Gastrocnemius medialis (tissue), 4 donors: ENCODE measurements around the gene TCF23. TPM values are rescaled to one million over a fixed set of nuclear protein-coding genes. Genes with fewer than 3 reads are reported as not detected.
"Not testable (repeated sequence)": the region's sequence is repeated elsewhere in the genome, so short reads cannot be mapped to it uniquely, and the experiment has no call there.

ENCODE experiments used
- ATAC-seq, 2 donors: fragments of 150-250 bp; one replicate each; pipeline ENCODE4 v1.9.1; 2016
- DNase-seq, 2 donors: peaks; one replicate each; pipeline ENCODE4 v3.0.0-alpha.2; 2019
- H3K27ac ChIP-seq, 4 donors: fragments of 200-600 bp; sonication (generic); 1 replicate in 1 of 4; 2 replicates in 3 of 4; pipeline ENCODE4 v1.5.1; 2016 to 2018; ENCODE audit warnings: mild to moderate bottlenecking in 2 of 4, moderate library complexity in 1 of 4
- H3K27me3 ChIP-seq, 3 donors: fragments of 200-600 bp; sonication (generic) in 2 of 3; 1 replicate in 1 of 3; 2 replicates in 2 of 3; pipeline versions ENCODE4 v1.5.1 to v1.6.0; 2016 to 2019; ENCODE audit warnings: mild to moderate bottlenecking in 1 of 3, moderate library complexity in 1 of 3
- H3K36me3 ChIP-seq, 2 donors: fragments of 200-600 bp; sonication (generic) in 1 of 2; one replicate each; pipeline ENCODE4 v1.5.1; 2017 to 2018
- H3K4me1 ChIP-seq, 2 donors: fragments of 200-600 bp; sonication (generic) in 1 of 2; one replicate each; pipeline ENCODE4 v1.5.1; 2016 to 2017; ENCODE audit warnings: mild to moderate bottlenecking in 2 of 2
- H3K4me3 ChIP-seq, 4 donors: fragments of 200-600 bp; sonication (generic) in 3 of 4; 1 replicate in 1 of 4; 2 replicates in 3 of 4; pipeline ENCODE4 v1.5.1; 2016 to 2019; ENCODE audit warnings: mild to moderate bottlenecking in 2 of 4
- H3K9me3 ChIP-seq, 3 donors: fragments of 200-600 bp; sonication (generic) in 2 of 3; 1 replicate in 1 of 3; 2 replicates in 2 of 3; pipeline ENCODE4 v1.5.1; 2016 to 2019
- POLR2A ChIP-seq, 2 donors: fragments of 450-650 bp; IDR thresholded peaks; one replicate each; pipeline ENCODE4 v1.6.1; 2017; ENCODE audit warnings: antibody characterized with exemption in 2 of 2, mild to moderate bottlenecking in 2 of 2, moderate library complexity in 2 of 2
- in situ Hi-C, 4 donors: fragments of 200-750 bp; cut with MboI; loops; one replicate each; pipeline versions ENCODE4 v1.15.0 to v1.8.0; 2017; ENCODE audit warnings: low sequenced_read_pairs in 4 of 4
- intact Hi-C: fragments of 100-400 bp; cut with DNase I; formaldehyde crosslinking; loops from one replicate; pipeline ENCODE4 v1.15.1; 2023; ENCODE audit warnings: low total_unique reads
- total RNA-seq, 4 donors: library from RNA; depleted of rRNA; stranded (reverse); fragments of >200 nt; gene quantifications; one replicate each; pipeline versions ENCODE4 v1.1.0 to v1.2.3, GENCODE V29; 2016
- TF ChIP-seq, protein P1 (sequence below), 5 experiments: fragments of 450-650 bp in 3 of 5; fragments of 200-600 bp in 2 of 5; sonication (generic) in 2 of 5; IDR thresholded peaks in 4 of 5; conservative IDR thresholded peaks in 1 of 5; 1 replicate in 4 of 5; 2 replicates in 1 of 5; pipeline ENCODE4 v1.5.1; 2016 to 2019; ENCODE audit warnings: antibody characterized with exemption in 5 of 5, mild to moderate bottlenecking in 3 of 5, moderate library complexity in 3 of 5

TCF23 gene
- total RNA-seq, 4 donors from 2014 or later, result 0.20 TPM; not detected in 3

DNA sequence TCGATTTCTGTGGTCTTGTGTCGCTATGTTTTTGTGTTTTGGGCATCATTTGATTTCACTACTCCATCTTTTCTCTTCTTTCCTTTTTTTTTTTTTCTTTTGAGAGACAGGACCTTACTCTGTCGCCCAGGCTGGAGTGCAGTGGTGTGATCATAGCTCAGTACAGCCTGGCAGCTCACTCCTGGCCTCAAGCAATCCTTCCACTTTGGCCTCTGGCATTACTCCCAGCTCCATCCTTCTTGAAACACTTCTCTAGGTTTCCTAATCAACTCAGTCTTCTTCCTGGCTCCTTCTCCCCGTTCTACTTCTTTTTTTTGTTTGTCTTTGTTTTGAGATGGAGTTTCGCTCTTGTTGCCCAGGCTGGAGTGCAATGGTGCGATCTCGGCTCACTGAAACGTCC is 26.5 kb downstream of the TCF23 start:
- Histone ChIP-seq H3K9me3 (no peaks in the 10 kb centered on the region), H3K27me3 (no peaks in the 10 kb centered on the region), H3K27ac (no peak overlapping the region), H3K36me3 (no peaks in the 10 kb centered on the region), H3K4me1 (peaks cover under 1 to 5% of the 10 kb centered on the region in 2 donors), H3K4me3 (no peak overlapping the region)
- ATAC-seq (no peak), DNase-seq (no peak)
- in situ Hi-C loops (loop anchor here in 1 of 4 donors (25.0 kb wide), 1 partner anchor 213 kb away; the partner anchor contains the start of gene MAPRE3), intact Hi-C loops (no loop called here)
- TF ChIP-seq, protein P1, sequence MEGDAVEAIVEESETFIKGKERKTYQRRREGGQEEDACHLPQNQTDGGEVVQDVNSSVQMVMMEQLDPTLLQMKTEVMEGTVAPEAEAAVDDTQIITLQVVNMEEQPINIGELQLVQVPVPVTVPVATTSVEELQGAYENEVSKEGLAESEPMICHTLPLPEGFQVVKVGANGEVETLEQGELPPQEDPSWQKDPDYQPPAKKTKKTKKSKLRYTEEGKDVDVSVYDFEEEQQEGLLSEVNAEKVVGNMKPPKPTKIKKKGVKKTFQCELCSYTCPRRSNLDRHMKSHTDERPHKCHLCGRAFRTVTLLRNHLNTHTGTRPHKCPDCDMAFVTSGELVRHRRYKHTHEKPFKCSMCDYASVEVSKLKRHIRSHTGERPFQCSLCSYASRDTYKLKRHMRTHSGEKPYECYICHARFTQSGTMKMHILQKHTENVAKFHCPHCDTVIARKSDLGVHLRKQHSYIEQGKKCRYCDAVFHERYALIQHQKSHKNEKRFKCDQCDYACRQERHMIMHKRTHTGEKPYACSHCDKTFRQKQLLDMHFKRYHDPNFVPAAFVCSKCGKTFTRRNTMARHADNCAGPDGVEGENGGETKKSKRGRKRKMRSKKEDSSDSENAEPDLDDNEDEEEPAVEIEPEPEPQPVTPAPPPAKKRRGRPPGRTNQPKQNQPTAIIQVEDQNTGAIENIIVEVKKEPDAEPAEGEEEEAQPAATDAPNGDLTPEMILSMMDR (IDR thresholded peaks at IDR 0.05 in 4 of 5, conservative IDR thresholded peaks at IDR 0.05 in 1 of 5), result no peak
- no peak for TF ChIP-seq POLR2A (IDR thresholded peaks at IDR 0.05)

DNA sequence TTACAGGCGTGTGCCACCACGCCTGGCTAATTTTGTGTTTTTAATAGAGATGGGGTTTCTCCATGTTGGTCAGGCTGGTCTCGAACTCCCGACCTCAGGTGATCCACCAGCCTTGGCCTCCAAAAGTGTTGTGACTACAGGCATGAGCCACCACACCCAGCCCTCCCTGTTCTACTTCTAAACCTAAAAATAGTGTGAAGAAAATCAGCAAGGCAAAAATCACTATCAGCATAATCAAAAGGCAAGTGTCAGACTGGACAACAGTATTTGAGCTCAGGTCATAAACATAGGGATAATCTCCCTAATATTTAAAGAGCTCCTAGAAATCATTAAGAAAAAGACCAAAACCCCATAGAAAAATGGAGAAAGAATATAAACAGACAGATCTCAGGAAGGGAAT is 27.0 kb downstream of the TCF23 start:
- H3K27me3 ChIP-seq, H3K4me1 ChIP-seq, H3K27ac ChIP-seq, ATAC-seq, H3K9me3 ChIP-seq, H3K4me3 ChIP-seq, intact Hi-C loops, H3K36me3 ChIP-seq, DNase-seq: not testable (repeated sequence)
- in situ Hi-C loops, result loop anchor here in 1 of 4 donors (25.0 kb wide), 1 partner anchor 213 kb away; the partner anchor contains the start of gene MAPRE3

DNA sequence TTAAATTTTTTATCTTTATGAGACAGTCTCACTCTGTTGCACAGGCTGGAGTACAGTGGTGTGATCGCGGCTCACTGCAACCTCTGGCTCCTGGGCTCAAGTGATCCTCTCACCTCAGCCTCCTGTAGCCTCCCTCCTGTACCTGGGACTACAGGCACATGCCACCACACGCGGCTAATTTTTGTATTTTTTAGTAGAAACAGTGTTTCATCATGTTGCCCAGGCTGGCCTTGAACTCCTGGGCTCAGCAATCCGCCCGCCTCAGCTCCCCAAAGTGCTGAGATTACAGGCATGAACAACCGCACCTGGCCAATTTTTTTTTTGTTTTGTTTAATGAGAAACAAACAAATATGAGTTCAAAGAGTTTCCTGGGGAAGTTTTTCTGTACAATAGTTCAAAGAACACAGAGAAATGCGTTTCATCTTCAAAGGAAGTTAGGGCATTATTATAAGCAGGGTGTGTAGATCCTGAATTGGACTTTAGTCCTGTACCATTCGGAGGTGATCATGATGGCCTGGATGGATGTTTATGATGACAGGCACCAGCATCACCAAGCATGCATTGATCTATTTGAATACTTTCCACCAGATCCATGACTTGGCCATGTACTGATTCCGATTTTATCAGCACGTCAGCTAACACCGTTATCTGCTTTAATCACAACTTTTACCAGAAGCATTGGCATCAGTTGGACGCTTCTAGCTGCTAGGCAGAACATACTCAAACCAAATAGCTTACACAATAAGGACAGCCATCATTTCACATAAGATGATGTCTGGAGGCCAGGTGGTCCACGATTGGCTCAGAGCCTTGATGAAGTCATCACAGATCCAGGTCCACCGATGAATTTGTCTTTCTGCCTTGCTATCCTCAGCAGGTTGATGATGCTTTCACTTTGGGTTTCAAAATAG is 28.9 kb downstream of the TCF23 start:
- TF ChIP-seq POLR2A (IDR thresholded peaks at IDR 0.05), result no peak
- TF ChIP-seq, protein P1 (IDR thresholded peaks at IDR 0.05 in 4 of 5, conservative IDR thresholded peaks at IDR 0.05 in 1 of 5), result no peak
- no peaks in the 10 kb centered on the region for H3K27me3 ChIP-seq

GRCh38 chr2:27178469-27178868 is 29.7 kb downstream of the TCF23 start:
- ATAC-seq, result no peak
- intact Hi-C loops, result no loop called here
- in situ Hi-C loops, result loop anchor here in 1 of 4 donors (25.0 kb wide), 1 partner anchor 216 kb away; the partner anchor contains the start of gene MAPRE3

More for the DNA sequence above, 28.9 kb downstream of the TCF23 start:
- no peaks in the 10 kb centered on the region for H3K4me1 ChIP-seq
- no peaks in the 10 kb centered on the region for H3K36me3 ChIP-seq
- intact Hi-C loops (no loop called here), in situ Hi-C loops (loop anchor here in 1 of 4 donors (25.0 kb wide), 1 partner anchor 215 kb away; the partner anchor contains the start of gene MAPRE3)
- no peak for ATAC-seq
- H3K9me3 ChIP-seq, result no peaks in the 10 kb centered on the region
- no peak for DNase-seq
- no peak overlapping the region for H3K4me3 ChIP-seq
- H3K27ac ChIP-seq, result no peak overlapping the region

More at GRCh38 chr2:27178469-27178868, 29.7 kb downstream of the TCF23 start:
- Histone ChIP-seq H3K4me3 (no peak overlapping the region), H3K4me1 (peaks cover 0 to under 1% of the 10 kb centered on the region in 2 donors), H3K9me3 (no peaks in the 10 kb centered on the region), H3K36me3 (no peaks in the 10 kb centered on the region), H3K27me3 (no peaks in the 10 kb centered on the region), H3K27ac (no peak overlapping the region)
- TF ChIP-seq POLR2A (IDR thresholded peaks at IDR 0.05), result no peak
- TF ChIP-seq, protein P1 (IDR thresholded peaks at IDR 0.05 in 4 of 5, conservative IDR thresholded peaks at IDR 0.05 in 1 of 5), result no peak
- DNase-seq, result no peak
